ENCODE data around the gene MCOLN2. TPM values are rescaled to one million over a fixed set of nuclear protein-coding genes. Genes with fewer than 3 reads are reported as not detected.

Gene MCOLN2
- total and polyA plus RNA-seq, 2 of the 13 experiments (the other 11 are each of a cell fraction or from before 2014, with no cell fraction given): not detected

GRCh38 chr1:84916897-84917296 lies 80.0 kb downstream of the MCOLN2 start:
- in situ Hi-C loops (cut with HindIII; ENCODE audit: extremely low pct_ligation_motif_present, low pct_unique_long_range_greater_than_20kb) (no loop called here), intact Hi-C loops (cut with micrococcal nuclease; ENCODE audit: unreplicated experiment) (no loop called here)
- Histone ChIP-seq H3K36me3 (replicated peaks in 1 of 2; ENCODE audit: control insufficient read depth in 1 of 2, insufficient read depth in 2 of 2, low read length in 2 of 2) (no peaks in the 10 kb centered on the region), H3K27ac (ENCODE audit: extremely low read length, insufficient read depth, low read length) (no peak overlapping the region), H2AFZ (ENCODE audit: low read length) (no peak overlapping the region), H3K79me2 (ENCODE audit: insufficient read depth, low read length) (no peaks in the 10 kb centered on the region), H3K9me3 (ENCODE audit: low read length) (no peaks in the 10 kb centered on the region), H3K4me3 (replicated peaks in 1 of 3; ENCODE audit: insufficient read depth in 1 of 3, low read depth in 2 of 3, low read length in 3 of 3) (no peak overlapping the region), H3K27me3 (ENCODE audit: control insufficient read depth in 1 of 2, insufficient read depth in 2 of 2, low read length in 2 of 2) (0 out of 5 replicates have a peak, but pooled peaks cover 0 to 2% of the 10 kb centered on the region in 2 experiments), H3K4me2 (ENCODE audit: low read depth, low read length) (no peak overlapping the region), H3K4me1 (ENCODE audit: insufficient read depth, low read length) (no peaks in the 10 kb centered on the region), H4K20me1 (ENCODE audit: insufficient read depth, low read length) (no peaks in the 10 kb centered on the region), H3K9ac (ENCODE audit: insufficient read depth, low read depth, low read length) (no peak overlapping the region)
- CTCF ChIA-PET (ENCODE audit: low intra/inter-chr PET ratio, low total read pairs): no interaction called here
- FAIRE-seq: no peak
- POLR2A ChIA-PET: no interaction called here
- no peak for ATAC-seq
- WGBS (ENCODE audit: low lambda C conversion rate): 43% methylated on average over 4 of the region's 4 CpGs
- BruUV-seq (replicated peaks): no TSS peak
- TF ChIP-seq HNRNPK (IDR thresholded peaks at IDR 0.05; ENCODE audit: low read depth, low read length, poor library complexity, severe bottlenecking) (no peak), CREB3 (CRISPR knock-in tag; IDR thresholded peaks at IDR 0.05) (no peak), BRD4 (CRISPR knock-in tag; IDR thresholded peaks at IDR 0.05) (no peak)
- DNase-seq (ENCODE audit: low spot score): no peak

DNA sequence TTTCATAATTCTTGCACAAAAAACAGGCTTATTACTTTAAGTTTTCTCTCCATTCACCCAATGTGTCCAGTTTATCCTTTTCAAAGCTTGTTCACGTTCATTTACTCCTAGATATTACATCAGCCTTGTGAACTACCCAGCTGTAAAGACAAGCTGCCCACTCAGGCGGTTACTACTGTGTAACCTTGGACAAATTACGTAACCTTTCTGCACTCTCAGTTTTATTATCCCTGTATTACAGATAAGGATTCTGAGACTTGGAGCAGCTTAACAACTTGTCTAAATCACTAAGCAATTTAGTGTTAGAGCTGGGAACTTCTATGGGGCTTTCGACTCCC lies 83.4 kb downstream of the MCOLN2 start:
- Histone ChIP-seq H3K36me3 (replicated peaks in 1 of 2; ENCODE audit: control insufficient read depth in 1 of 2, insufficient read depth in 2 of 2, low read length in 2 of 2) (no peaks in the 10 kb centered on the region), H3K9ac (ENCODE audit: insufficient read depth, low read depth, low read length) (no peak overlapping the region), H3K4me2 (ENCODE audit: low read depth, low read length) (no peak overlapping the region), H3K4me3 (replicated peaks in 1 of 3; ENCODE audit: insufficient read depth in 1 of 3, low read depth in 2 of 3, low read length in 3 of 3) (no peak overlapping the region), H3K27ac (ENCODE audit: extremely low read length, insufficient read depth, low read length) (no peak overlapping the region), H3K9me3 (ENCODE audit: low read length) (no peaks in the 10 kb centered on the region), H3K4me1 (ENCODE audit: insufficient read depth, low read length) (no peaks in the 10 kb centered on the region), H4K20me1 (ENCODE audit: insufficient read depth, low read length) (no peaks in the 10 kb centered on the region), H3K79me2 (ENCODE audit: insufficient read depth, low read length) (no peaks in the 10 kb centered on the region), H2AFZ (ENCODE audit: low read length) (no peak overlapping the region), H3K27me3 (ENCODE audit: control insufficient read depth in 1 of 2, insufficient read depth in 2 of 2, low read length in 2 of 2) (0 out of 5 replicates have a peak, but pooled peaks cover 0 to 4% of the 10 kb centered on the region in 2 experiments)
- 14% methylated on average over 4 of the region's 4 CpGs for WGBS (ENCODE audit: low lambda C conversion rate)
- intact Hi-C loops (cut with micrococcal nuclease; ENCODE audit: unreplicated experiment): no loop called here
- in situ Hi-C loops (cut with HindIII; ENCODE audit: extremely low pct_ligation_motif_present, low pct_unique_long_range_greater_than_20kb): no loop called here
- ATAC-seq (no peak), FAIRE-seq (no peak), DNase-seq (ENCODE audit: low spot score) (no peak)
- BruUV-seq (replicated peaks): no TSS peak
- POLR2A ChIA-PET: no interaction called here
- CTCF ChIA-PET (ENCODE audit: low intra/inter-chr PET ratio, low total read pairs): no interaction called here
- TF ChIP-seq CEBPB (IDR thresholded peaks at IDR 0.05; ENCODE audit: borderline replicate concordance, low read depth, low read length) (peak; percentile 10; the same call in 1 of the 2 replicates), MAX (IDR thresholded peaks at IDR 0.05) (no peak), XRCC5 (optimal IDR thresholded peaks at IDR 0.05; ENCODE audit: low read length) (no peak), CENPX (CRISPR knock-in tag; IDR thresholded peaks at IDR 0.05) (no peak), KMT2A (CRISPR knock-in tag; IDR thresholded peaks at IDR 0.05) (no peak)
- TF ChIP-seq, protein P1, sequence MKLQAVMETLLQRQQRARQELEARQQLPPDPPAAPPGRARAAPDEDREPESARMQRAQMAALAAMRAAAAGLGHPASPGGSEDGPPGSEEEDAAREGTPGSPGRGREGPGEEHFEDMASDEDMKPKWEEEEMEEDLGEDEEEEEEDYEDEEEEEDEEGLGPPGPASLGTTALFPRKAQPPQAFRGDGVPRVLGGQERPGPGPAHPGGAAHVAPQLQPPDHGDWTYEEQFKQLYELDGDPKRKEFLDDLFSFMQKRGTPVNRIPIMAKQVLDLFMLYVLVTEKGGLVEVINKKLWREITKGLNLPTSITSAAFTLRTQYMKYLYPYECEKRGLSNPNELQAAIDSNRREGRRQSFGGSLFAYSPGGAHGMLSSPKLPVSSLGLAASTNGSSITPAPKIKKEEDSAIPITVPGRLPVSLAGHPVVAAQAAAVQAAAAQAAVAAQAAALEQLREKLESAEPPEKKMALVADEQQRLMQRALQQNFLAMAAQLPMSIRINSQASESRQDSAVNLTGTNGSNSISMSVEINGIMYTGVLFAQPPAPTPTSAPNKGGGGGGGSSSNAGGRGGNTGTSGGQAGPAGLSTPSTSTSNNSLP (IDR thresholded peaks at IDR 0.05; ENCODE audit: low read depth, low read length): no peak

Measured in HepG2 (cell line).